DND-41 (cell line): Measurements from ENCODE around the gene KIFC3.

Experiments
- EZH2 ChIP-seq: IDR thresholded peaks from 3 replicates; pipeline ENCODE4 v1.6.1; 2012; ENCODE audit warnings: borderline replicate concordance, low read depth, mild to moderate bottlenecking, moderate library complexity, low read length, inconsistent platforms; ENCODE audit not compliant: severe bottlenecking
- TF ChIP-seq, protein P1 (sequence below): IDR thresholded peaks from 2 replicates; pipeline ENCODE4 v1.5.1; 2012; ENCODE audit warnings: borderline replicate concordance, low read length, moderate library complexity, mild to moderate bottlenecking; ENCODE audit not compliant: poor library complexity, severe bottlenecking; ENCODE audit errors: extremely low read depth

DNA sequence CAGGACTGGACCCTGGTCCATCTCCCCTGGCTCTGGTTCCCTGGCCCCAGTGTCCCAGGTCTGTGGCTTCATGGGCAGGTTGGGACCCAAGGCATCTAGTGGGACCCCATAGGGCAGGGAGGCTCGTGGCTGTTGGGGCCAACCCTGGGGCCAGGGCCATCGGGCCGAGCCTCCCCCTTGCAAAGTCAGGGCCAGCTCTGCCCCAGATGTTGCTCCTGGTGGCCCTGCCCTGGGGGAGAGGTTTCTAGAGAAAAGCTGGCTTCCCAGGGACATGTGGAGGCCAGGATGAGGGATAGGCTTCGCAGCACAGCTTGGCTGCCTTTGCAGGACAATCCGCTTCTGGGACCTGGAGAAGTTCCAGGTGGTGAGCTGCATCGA lies 50.1 kb downstream of the KIFC3 start:
- TF ChIP-seq, protein P1, sequence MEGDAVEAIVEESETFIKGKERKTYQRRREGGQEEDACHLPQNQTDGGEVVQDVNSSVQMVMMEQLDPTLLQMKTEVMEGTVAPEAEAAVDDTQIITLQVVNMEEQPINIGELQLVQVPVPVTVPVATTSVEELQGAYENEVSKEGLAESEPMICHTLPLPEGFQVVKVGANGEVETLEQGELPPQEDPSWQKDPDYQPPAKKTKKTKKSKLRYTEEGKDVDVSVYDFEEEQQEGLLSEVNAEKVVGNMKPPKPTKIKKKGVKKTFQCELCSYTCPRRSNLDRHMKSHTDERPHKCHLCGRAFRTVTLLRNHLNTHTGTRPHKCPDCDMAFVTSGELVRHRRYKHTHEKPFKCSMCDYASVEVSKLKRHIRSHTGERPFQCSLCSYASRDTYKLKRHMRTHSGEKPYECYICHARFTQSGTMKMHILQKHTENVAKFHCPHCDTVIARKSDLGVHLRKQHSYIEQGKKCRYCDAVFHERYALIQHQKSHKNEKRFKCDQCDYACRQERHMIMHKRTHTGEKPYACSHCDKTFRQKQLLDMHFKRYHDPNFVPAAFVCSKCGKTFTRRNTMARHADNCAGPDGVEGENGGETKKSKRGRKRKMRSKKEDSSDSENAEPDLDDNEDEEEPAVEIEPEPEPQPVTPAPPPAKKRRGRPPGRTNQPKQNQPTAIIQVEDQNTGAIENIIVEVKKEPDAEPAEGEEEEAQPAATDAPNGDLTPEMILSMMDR = no peak
- no peak for TF ChIP-seq EZH2
